Measurements from ENCODE around the gene ANXA3.
"Not testable (repeated sequence)": the region's sequence is repeated elsewhere in the genome, so short reads cannot be mapped to it uniquely, and the experiment has no call there.

ANXA3 gene

GRCh38 chr4:78551420-78552351, at the start of gene ANXA3:
Gene ANXA3 (plus strand): TSS chr4:78551770. CDS start chr4:78554474, 2,704 bp downstream.
- DNase-seq (ENCODE audit: low read depth), result peak; percentile 58
- peak within 1 kb of the TSS; percentile 57 for H3K4me3 ChIP-seq (ENCODE audit: low read length)
- no peak for TF ChIP-seq CTCF (IDR thresholded peaks at IDR 0.05; ENCODE audit: insufficient read depth, low read depth, low read length, missing control alignments)

GRCh38 chr4:78506260-78506659, 45.3 kb upstream of the ANXA3 start:
- not testable (repeated sequence) for H3K4me3 ChIP-seq (ENCODE audit: low read length); DNase-seq (ENCODE audit: low read depth)

GRCh38 chr4:78509043-78509442, 42.5 kb upstream of the ANXA3 start:
- DNase-seq (ENCODE audit: low read depth), result no peak
- no peak overlapping the region for H3K4me3 ChIP-seq (ENCODE audit: low read length)
- no peak for TF ChIP-seq CTCF (IDR thresholded peaks at IDR 0.05; ENCODE audit: insufficient read depth, low read depth, low read length, missing control alignments)

- DNase-seq (ENCODE audit: low read depth), result no peak
- no peak overlapping the region for H3K4me3 ChIP-seq (ENCODE audit: low read length)
- no peak for TF ChIP-seq CTCF (IDR thresholded peaks at IDR 0.05; ENCODE audit: insufficient read depth, low read depth, low read length, missing control alignments)
Measured at GRCh38 chr4:78510108-78510507, 41.5 kb upstream of the ANXA3 start.

GRCh38 chr4:78510681-78511080, 40.9 kb upstream of the ANXA3 start:
- H3K4me3 ChIP-seq (ENCODE audit: low read length), result no peak overlapping the region
- no peak for DNase-seq (ENCODE audit: low read depth)
- no peak for TF ChIP-seq CTCF (IDR thresholded peaks at IDR 0.05; ENCODE audit: insufficient read depth, low read depth, low read length, missing control alignments)

- DNase-seq (ENCODE audit: low read depth), result no peak
- TF ChIP-seq CTCF (IDR thresholded peaks at IDR 0.05; ENCODE audit: insufficient read depth, low read depth, low read length, missing control alignments), result no peak
- no peak overlapping the region for H3K4me3 ChIP-seq (ENCODE audit: low read length)
Measured at GRCh38 chr4:78512357-78512920, 39.1 kb upstream of the ANXA3 start.

GRCh38 chr4:78513411-78513975, 38.1 kb upstream of the ANXA3 start:
- no peak overlapping the region for H3K4me3 ChIP-seq (ENCODE audit: low read length)
- TF ChIP-seq CTCF (IDR thresholded peaks at IDR 0.05; ENCODE audit: insufficient read depth, low read depth, low read length, missing control alignments), result no peak
- DNase-seq (ENCODE audit: low read depth), result no peak
